Astrocyte (in vitro differentiated cells and primary cell): ENCODE measurements around the gene UCHL1.

Source experiments
- CTCF ChIP-seq: IDR thresholded peaks from 2 replicates; pipeline ENCODE4 v1.5.1; 2011; ENCODE audit warnings: low read depth, mild to moderate bottlenecking, inconsistent platforms, low read length, moderate library complexity; ENCODE audit not compliant: insufficient read depth
- EZH2 ChIP-seq: IDR thresholded peaks from 2 replicates; pipeline ENCODE4 v1.6.1; 2012; ENCODE audit warnings: mild to moderate bottlenecking, low read length, inconsistent platforms; ENCODE audit not compliant: insufficient read depth

DNA sequence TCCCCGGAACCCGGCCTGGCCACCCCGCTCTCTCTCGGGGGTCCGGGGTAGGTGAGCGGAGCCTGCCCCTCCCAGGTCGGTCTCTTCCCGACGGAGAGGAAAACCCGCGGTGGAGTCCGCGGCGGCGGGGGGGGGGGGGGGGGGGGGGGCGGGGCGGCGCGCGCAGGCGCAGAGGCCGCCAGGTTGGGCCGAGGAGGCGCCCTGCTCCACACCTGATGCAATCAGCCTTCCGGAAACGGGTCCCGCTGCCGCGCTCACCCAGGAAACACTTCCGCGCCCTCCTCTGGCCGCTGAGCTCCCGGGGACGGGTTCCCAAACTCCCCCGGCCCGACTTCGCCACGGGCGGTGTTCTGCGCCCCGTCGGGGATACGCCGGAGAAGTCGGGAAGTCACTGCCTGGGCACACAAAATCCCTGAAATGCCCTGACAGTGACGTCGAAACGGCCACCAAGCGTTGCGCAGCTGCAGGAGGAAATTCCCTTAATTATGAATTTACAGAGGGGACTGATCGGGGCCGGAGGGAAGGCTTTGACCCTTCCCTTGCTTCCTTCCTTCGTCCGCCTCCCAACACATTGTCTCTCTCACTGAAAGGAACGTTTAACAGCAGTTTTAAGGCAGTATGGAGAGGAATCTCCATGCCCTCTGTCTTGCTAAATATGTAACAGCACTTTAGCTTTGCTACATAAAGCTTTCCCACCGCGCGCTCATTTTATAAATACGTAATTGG is 40.3 kb upstream of the UCHL1 start:
- TF ChIP-seq CTCF (no peak), EZH2 (no peak)
